GM21737 (cell line): ENCODE data around the gene BANK1.

Experiments used
- ATAC-seq: cut with Tn5 transposase; IDR thresholded peaks from one replicate; pipeline ENCODE4 v1.9.1; 2021; ENCODE audit warnings: mild to moderate bottlenecking, moderate library complexity; ENCODE audit not compliant: unreplicated experiment

Gene BANK1

GRCh38 chr4:101790521-101791181 lies at the start of gene BANK1:
BANK1 (plus strand) TSS chr4:101790730; CDS start chr4:101790881, 151 bp downstream.
- peak; percentile 100 for ATAC-seq

GRCh38 chr4:101753721-101754120 lies 36.8 kb upstream of the BANK1 start:
- no peak for ATAC-seq

GRCh38 chr4:101756181-101756580 lies 34.3 kb upstream of the BANK1 start:
- ATAC-seq, result no peak

DNA sequence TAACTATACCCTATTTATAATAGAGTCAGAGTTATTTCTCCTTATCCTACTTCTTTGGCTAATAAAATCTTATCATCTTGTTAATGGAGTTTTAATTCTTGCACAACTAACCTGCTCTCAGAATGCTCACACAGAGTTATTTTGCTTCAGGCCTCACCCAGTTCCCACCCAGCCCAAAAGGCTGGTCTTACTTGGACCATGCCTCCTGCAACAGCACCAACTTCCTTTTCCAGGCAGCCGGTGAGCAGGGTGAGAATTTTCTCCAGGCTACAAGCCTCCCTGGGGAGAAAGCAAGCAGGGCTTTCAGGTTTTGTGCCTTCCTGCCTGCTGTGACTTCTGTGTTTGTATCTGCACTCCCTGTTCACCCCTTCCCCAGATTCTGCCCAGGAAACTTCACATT lies 29.1 kb upstream of the BANK1 start:
- ATAC-seq, result no peak

DNA sequence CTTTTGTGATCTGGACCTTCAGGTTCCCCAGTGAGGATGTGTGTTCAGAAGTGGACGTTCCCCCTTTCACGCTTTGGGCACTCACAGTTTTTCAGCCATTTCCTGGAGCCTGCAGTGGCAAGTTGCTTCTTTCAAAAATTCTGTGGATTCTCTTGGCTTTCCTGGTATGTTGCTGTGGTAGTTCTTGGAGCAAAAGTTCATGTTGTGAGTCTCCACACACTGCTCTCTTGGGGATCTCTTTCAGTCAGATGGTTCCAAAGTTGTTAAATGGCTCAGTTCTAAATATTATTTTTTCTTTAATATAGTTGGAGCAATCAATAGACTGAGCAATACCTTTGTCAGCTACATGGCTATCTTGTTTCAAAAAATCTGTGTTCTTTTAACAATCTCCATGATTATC lies 28.5 kb upstream of the BANK1 start:
- ATAC-seq, result no peak

GRCh38 chr4:101762534-101762933 lies 28.0 kb upstream of the BANK1 start:
- ATAC-seq, result no peak

- ATAC-seq, result no peak
Measured at GRCh38 chr4:101763576-101763975, 27.0 kb upstream of the BANK1 start.

DNA sequence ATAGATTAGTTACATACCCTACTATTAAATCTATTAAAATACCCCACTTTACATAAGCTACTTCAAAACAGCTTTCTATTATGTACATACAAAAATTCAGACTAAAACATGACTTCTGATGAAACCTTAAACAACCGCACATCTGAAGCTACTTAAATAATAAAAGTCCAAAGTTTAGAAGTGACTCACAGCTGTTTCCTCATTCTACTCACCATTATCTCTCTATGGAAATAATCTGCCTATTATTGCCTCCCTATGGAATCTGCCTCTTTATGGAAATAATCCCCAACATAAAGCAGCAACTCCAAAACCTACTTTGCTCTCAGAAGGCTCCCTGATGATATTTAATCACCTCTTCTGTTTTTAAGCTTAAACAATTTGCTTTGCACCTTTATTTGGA lies 15.7 kb upstream of the BANK1 start:
- no peak for ATAC-seq

- ATAC-seq, result no peak
Measured at GRCh38 chr4:101777431-101777830, 13.1 kb upstream of the BANK1 start.

GRCh38 chr4:101780284-101780683 lies 10.2 kb upstream of the BANK1 start:
- ATAC-seq, result no peak

DNA sequence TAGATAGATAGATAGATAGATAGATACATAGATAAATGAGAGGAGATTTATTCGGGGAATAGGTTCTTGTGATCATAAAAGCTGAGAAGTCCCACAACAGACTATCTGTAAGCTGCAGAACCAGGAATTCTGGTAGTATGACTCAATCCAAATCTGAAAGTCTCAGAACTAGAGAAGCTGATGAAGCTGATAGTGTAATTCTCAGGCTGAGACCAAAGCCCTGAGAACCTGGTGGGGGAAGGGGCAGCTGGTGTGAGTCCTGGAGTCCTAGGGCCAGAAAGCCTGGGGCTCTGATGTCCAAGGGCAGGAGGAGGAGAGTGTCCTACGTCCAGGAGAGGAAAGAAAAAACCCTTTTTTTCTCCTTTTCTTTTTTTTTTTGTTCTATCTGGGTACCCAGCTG lies 8.0 kb upstream of the BANK1 start:
- ATAC-seq, result no peak

DNA sequence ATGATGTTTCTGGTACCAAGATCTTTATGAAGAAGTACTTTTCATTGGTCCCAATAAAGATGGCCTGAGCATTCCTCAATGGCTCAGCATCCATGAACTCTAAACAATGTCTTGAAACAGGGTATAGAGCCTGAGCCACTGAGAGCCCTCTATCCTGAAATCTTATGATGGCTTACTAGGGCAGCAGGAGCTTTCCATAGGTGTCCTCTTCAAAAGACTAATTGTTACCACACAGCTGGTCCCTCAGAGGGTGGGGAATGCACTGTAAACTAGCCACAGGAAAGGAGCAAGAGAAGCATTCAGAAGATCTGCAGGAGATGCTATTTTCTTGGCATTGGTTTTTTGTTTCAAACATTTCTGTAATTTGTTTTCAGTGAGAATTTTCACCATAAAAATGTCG lies 5.6 kb upstream of the BANK1 start:
- ATAC-seq, result no peak

GRCh38 chr4:101785486-101785885 lies 5.0 kb upstream of the BANK1 start:
- ATAC-seq, result no peak

- no peak for ATAC-seq
Measured at GRCh38 chr4:101787701-101788316, 2.7 kb upstream of the BANK1 start.

DNA sequence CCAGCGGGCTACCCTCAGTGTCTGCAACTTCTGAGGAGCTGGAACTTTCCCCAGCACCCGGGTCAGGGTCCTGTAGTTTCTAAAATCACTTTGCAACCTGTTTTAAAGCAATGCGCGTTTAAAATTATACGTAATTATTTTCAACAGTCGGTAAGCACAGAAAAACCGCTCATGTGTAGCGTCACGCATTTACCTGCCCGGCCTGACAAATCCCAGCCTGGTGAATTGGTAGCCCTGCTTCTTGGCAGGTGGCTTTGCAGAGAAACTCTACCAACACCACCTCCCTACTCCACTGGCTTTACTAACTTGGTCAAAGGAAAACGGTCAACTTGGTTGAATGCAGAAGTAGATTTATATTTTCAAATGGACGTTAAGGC lies 640 bp downstream of the BANK1 start:
- peak; percentile 9 for ATAC-seq

- ATAC-seq, result no peak
Measured at GRCh38 chr4:101792056-101792590, 1.6 kb downstream of the BANK1 start.

GRCh38 chr4:101793397-101793796 lies 2.9 kb downstream of the BANK1 start:
- ATAC-seq, result no peak

GRCh38 chr4:101794806-101795205 lies 4.3 kb downstream of the BANK1 start:
- no peak for ATAC-seq

DNA sequence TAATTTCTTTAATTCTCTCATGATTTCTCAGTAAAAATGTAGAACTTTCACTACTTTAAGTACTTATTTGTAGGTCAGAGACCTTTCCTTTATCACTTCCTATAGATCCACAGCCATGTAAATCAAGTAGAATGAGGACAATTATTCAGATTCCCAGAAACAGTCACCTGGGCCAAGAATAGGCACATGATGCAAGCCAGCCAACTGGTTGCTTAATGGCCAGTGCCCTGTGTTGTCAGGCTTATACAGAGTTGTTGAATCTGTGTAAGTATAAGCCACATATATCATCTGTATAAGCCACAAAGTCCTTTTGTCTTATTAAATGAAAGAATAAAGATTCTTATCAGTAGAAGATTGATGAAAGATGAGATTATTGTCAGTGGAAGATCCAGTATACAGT lies 5.2 kb downstream of the BANK1 start:
- no peak for ATAC-seq

GRCh38 chr4:101801958-101802357 lies 11.4 kb downstream of the BANK1 start:
- ATAC-seq, result no peak

GRCh38 chr4:101806914-101807313 lies 16.4 kb downstream of the BANK1 start:
- ATAC-seq, result peak; percentile 96

DNA sequence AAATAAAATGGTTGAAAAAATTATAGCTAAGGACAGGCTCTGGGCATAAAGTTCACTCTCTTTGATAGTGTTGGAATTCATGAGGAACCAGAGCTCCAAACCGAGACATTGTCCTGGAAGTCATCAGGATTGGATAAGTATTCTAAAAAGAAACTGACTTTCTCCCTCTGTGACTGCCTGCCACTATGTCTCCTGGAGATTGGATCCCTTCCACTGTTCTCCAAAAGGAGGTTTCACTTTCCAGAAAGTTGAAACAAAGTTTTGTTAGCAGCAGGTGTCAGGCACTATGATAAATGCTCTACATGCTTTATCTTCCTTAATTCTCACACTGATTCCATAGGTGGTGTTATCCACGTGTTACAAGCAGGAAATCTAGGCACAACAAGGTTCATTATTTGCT lies 16.8 kb downstream of the BANK1 start:
- peak; percentile 25 for ATAC-seq

DNA sequence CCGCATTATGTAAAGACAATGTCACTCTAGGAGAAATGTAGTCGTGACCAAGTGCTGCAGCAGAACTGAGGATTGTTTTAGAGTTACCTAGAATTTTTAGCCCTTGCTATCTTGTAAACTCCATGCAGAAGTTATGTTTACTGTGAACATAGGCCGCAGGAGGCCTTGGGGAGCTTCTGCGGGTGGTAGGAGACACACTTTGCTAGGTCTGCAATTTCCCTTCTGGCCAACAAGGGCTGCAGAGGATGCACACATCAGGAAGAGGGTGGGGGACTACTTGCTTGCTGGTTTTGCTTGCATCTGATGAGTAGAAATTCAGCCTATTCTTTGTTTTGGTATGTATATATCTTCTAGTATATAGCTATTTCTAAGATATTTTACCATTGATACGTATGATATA lies 23.1 kb downstream of the BANK1 start:
- ATAC-seq, result peak; percentile 80
